ENCODE data around the gene ADAM15. TPM values are rescaled to one million over a fixed set of nuclear protein-coding genes. Genes with fewer than 3 reads are reported as not detected.

The ADAM15 gene
- total RNA-seq, 2 donors from 2014 or later = 101 to 228 TPM

DNA sequence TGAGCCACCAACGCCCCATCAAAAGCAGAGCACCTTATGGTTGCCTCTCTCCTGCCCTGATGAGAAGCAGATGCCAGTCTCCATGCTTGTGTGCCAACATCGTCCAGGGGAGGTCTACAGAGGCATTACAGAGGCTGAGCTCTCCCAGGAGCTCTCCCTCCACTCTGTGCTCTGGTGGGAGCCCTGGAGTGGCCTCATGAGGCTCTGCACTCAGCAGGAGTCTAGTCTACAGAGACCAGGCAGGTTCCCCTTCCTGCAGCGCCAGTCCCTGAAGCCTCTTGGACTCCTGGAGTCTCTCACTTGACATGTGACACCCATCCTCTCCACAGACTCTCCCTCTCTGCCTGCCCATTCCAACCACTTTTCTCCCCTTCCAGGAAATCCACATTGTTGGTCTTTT, 14.1 kb upstream of the ADAM15 start:
- no peak overlapping the region for H3K27ac ChIP-seq

DNA sequence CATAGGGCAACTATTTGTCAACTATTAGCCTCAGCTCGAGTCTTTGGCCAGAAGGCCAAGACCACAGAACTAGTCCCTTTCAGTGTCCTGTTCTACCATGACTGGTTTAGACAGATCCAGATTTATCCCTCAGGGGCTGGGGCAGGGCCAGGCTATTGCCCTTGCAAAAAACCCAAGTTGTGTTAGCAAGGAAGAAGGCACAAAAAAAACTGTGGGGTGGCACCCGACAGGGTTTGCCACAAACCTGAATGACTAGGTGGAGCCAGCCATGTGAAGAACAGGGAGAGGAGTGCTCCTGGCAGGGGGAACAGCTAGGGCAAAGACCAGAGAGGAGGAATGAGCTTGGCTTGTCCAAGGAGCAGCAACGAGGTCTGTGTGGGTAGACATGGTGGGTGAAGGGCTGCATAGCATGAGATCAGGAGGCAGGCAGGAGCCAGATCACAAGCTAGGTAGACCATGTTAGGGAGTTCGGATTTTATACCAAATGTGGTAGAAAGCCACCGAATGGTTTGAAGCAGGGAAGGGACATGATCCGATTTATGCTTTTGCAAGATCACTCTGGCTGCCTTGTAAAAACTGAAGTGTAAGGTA, 13.2 kb upstream of the ADAM15 start:
- Histone ChIP-seq H3K4me1 (peaks cover 3% of the 10 kb centered on the region), H3K9ac (ENCODE audit: low read depth in 2 of 2, low read length in 2 of 2) (peak overlapping the region in 1 of 2 donors; percentile 73), H3K27me3 (no peaks in the 10 kb centered on the region), H3K9me3 (no peaks in the 10 kb centered on the region), H3K27ac (peak overlapping the region; percentile 49), H3K4me3 (no peak overlapping the region), H3K36me3 (no peaks in the 10 kb centered on the region)
- intact Hi-C loops (cut with DNase I) = no loop called here
- TF ChIP-seq, protein P1, sequence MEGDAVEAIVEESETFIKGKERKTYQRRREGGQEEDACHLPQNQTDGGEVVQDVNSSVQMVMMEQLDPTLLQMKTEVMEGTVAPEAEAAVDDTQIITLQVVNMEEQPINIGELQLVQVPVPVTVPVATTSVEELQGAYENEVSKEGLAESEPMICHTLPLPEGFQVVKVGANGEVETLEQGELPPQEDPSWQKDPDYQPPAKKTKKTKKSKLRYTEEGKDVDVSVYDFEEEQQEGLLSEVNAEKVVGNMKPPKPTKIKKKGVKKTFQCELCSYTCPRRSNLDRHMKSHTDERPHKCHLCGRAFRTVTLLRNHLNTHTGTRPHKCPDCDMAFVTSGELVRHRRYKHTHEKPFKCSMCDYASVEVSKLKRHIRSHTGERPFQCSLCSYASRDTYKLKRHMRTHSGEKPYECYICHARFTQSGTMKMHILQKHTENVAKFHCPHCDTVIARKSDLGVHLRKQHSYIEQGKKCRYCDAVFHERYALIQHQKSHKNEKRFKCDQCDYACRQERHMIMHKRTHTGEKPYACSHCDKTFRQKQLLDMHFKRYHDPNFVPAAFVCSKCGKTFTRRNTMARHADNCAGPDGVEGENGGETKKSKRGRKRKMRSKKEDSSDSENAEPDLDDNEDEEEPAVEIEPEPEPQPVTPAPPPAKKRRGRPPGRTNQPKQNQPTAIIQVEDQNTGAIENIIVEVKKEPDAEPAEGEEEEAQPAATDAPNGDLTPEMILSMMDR (IDR thresholded peaks at IDR 0.05) = no peak
- peak; percentile 59 for DNase-seq

More for the DNA sequence above, 14.1 kb upstream of the ADAM15 start:
- TF ChIP-seq, protein P1 (IDR thresholded peaks at IDR 0.05) = no peak
- Histone ChIP-seq H3K9me3 (no peaks in the 10 kb centered on the region), H3K4me1 (peaks cover 3% of the 10 kb centered on the region), H3K4me3 (no peak overlapping the region), H3K36me3 (no peaks in the 10 kb centered on the region), H3K9ac (ENCODE audit: low read depth in 2 of 2, low read length in 2 of 2) (no peak overlapping the region), H3K27me3 (no peaks in the 10 kb centered on the region)
- no peak for DNase-seq
- intact Hi-C loops (cut with DNase I) = no loop called here

DNA sequence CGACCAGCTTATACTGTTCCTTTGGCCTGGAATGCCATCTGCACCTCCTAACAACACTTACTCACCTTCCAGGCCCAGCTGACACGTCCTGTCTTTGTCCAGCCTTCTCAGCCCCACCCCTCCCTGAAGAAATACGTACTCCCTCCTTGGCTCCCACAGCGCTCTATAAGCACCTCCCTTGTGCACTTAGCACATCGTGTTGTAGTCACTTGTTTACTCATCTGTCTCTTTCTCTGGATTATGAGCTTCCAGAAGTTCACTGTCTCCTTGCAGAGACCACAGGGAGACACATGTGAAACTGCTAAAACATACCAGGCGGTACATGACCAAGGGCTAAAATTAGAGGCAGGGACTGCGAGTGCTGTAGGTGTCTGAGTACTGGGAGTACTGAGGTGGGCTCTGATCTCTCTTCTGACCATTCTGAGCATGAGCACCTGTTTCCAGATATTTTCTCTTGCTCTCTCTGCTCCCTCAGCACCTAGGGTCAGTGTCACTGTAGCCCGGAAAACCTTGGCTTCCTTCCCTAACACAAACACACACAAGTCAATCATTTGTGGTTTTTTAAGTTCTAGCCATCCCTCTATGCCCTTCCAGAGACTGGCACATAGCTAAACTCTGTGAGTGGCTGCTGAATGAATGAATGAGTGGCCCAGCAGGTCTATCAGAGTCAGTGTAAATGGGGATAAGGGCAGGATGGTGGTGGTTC, 12.4 kb upstream of the ADAM15 start:
- H3K27me3 ChIP-seq = no peaks in the 10 kb centered on the region
- no peak overlapping the region for H3K4me3 ChIP-seq
- peak overlapping the region in 1 of 2 donors; percentile 73 for H3K9ac ChIP-seq (ENCODE audit: low read depth in 2 of 2, low read length in 2 of 2)
- peaks cover 3% of the 10 kb centered on the region for H3K4me1 ChIP-seq
- TF ChIP-seq, protein P1 (IDR thresholded peaks at IDR 0.05) = no peak
- no peaks in the 10 kb centered on the region for H3K36me3 ChIP-seq
- peak; percentile 81 for DNase-seq
- intact Hi-C loops (cut with DNase I) = no loop called here
- H3K9me3 ChIP-seq = no peaks in the 10 kb centered on the region
- H3K27ac ChIP-seq = peak overlapping the region; percentile 49

DNA sequence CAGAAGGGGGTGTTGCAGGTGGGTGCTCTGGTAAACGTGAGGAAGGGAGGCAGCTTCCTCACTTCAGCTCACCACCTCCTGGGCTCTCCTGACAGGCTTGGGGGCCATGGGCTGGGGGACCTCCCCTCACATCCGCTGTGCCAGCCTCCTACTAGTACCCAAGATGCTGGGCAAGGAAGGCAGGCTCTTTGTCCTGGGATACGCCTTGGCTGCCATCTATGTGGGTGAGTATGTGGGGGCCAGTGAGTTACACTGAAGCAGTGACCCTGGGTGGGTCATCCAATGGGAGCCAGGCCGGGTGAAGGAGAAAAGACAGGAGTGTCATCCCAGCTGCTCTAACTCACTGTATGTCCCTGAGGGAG, 11.8 kb upstream of the ADAM15 start:
- Histone ChIP-seq H3K9me3 (no peaks in the 10 kb centered on the region), H3K9ac (ENCODE audit: low read depth in 2 of 2, low read length in 2 of 2) (peak overlapping the region in 1 of 2 donors; percentile 73), H3K4me3 (no peak overlapping the region), H3K36me3 (no peaks in the 10 kb centered on the region), H3K4me1 (peaks cover 3% of the 10 kb centered on the region), H3K27ac (peak overlapping the region; percentile 38), H3K27me3 (no peaks in the 10 kb centered on the region)
- intact Hi-C loops (cut with DNase I) = no loop called here
- TF ChIP-seq, protein P1 (IDR thresholded peaks at IDR 0.05) = no peak
- DNase-seq = no peak

DNA sequence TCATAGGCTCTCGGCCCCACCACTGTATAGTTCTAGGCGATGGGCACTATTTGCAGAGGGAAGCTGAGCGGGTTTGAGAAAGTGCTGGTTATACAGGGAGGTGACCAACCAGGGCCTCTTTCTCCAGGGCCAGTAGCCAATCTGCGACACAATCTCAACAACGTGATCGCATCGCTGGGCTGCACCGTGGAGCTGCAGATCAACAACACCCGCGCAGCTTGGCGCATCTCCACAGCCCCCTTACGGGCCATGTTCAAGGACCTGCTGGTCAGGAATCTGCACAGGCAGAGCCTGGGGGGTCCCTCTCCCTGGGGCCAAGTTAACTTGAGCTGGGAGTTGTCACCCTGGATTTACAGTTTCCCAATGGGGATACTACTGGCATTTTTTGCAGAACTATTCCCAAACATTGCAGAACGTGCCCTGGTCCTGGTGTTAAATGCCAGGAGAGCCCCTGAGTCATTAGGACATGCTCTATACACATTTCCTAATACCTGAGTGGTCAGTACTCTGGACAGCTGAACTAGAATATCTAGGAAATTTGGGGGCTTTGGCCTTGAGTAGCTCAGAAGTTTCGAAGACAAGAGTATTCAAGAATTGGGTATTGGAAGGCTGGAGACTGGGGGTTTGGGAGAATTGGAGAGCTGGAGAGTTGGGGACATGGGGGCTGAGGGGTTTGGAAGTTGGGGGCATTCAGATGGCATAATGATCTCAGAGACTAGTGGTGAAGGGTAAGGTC, 10.6 kb upstream of the ADAM15 start:
- H3K4me1 ChIP-seq = peaks cover 10% of the 10 kb centered on the region
- intact Hi-C loops (cut with DNase I) = no loop called here

More for the DNA sequence above, 10.6 kb upstream of the ADAM15 start:
- H3K9me3 ChIP-seq = no peaks in the 10 kb centered on the region
- no peak overlapping the region for H3K4me3 ChIP-seq
- DNase-seq = no peak
- TF ChIP-seq, protein P1 (IDR thresholded peaks at IDR 0.05) = no peak
- no peak overlapping the region for H3K9ac ChIP-seq (ENCODE audit: low read depth in 2 of 2, low read length in 2 of 2)
- no peaks in the 10 kb centered on the region for H3K27me3 ChIP-seq
- no peak overlapping the region for H3K27ac ChIP-seq
- no peaks in the 10 kb centered on the region for H3K36me3 ChIP-seq
